T-helper 1 cell treated with Interleukin-12 subunit alpha and Interleukin-12 subunit beta and Interleukin-4 antibody, amounts not matched to agents 30 ng/mL and 1 ng/mL, for 36 hours (primary cell): ENCODE results near the gene PRSS50. TPM values are rescaled to one million over a fixed set of nuclear protein-coding genes. Genes with fewer than 3 reads are reported as not detected.

Source experiments
- intact Hi-C: fragments of 100-400 bp; cut with micrococcal nuclease; formaldehyde crosslinking; loops from one replicate; pipeline ENCODE4 v1.15.1; 2024
- total RNA-seq: library from RNA; stranded (reverse); gene quantifications from 2 replicates; pipeline ENCODE4 v1.2.3, GENCODE V29; 2022

The PRSS50 gene
- total RNA-seq, 1 donor from 2014 or later: not detected

DNA sequence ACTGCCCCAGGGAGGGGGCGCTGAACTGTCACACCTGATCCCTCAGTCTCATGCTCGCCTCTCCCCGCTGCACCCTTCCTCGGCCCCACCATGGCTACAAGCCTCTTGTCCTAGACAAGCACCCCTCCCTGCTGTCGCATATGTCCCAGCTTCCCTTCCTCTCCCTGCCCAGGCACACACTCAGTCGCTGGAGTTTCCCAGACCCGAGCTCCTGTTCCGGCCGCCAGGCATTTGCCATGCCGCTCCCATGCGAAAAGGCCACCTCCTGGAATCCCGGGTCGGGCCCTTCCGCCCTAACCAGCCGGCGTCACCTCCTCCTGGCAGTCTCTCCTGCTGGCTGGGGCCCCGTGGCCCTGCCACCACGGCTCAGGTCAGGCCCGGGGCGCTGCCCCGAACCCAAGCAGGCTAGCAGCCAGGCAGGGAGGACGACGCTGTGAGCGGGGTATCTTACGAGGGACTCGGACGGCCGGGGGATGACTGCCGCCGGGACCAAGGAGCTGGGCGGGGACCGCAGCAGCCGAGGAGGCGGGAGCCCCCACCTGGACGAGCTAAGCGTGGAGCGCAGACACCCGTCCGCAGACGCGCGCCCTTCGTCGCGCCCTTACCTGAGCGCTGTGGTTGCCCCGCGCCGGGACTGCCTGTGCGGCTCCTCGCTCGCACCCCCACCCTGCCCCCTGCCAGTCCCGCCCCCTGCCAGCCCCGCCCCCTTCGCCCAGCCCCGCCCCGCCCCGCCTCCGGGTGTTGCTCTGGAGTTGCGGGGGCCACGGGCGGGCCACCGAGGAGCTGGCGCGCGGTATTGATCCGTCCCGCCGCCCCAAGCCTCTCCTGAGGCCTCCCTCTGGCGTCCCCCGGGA is 24.4 kb downstream of the PRSS50 start, which contains the start of gene ALS2CL:
ALS2CL (minus strand) TSS at position 642 of the 854 bp plus-strand sequence. CDS start 4,239 bp downstream, outside the sequence.
- intact Hi-C loops: loop anchor here (1.0 kb wide), 1 partner anchor 119 kb away; no protein-coding TSS in a partner anchor

DNA sequence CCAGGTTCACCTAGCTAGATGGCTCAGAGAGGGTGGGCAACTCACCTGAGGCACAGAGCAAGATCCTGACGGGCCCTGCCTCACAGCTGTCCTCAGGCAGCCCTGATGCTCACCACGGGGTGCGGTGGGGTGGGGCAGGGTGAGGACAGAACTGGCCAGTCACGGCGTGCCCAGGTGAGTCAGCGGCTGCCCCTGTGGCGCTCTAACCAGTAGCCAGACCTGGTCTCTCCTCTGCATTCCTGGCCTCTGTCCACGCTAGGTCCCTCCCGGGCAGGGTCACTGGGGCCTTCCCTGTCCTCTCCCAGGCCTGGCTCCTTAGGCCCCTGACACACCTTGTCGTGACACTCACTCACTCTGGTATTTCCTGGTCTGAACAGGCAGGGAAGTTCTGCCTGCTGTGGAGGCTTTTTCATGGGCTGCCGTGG is 25.1 kb downstream of the PRSS50 start:
- intact Hi-C loops: no loop called here

DNA sequence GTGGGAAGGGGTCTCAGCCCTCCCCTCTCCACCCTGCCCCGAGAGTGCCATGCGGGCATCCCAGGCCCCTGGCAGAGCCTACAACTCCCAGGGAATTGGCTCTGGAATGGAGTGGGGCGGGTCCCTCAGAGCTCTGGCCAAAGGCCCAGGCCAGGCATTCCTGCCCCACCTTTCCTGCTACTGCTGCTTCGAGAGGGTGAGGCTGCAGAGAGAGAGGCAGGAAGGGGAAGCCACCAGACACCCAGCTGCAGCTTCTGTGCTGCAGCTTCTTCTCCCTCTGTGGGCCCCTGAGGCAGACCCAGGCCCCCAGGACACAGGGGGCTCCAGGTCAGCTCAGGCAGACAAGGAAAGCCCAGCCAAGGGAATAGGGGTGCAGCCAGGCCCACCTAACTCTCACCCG is 26.9 kb downstream of the PRSS50 start:
- intact Hi-C loops: no loop called here

- intact Hi-C loops: no loop called here
Observed at GRCh38 chr3:46685446-46685845, 32.2 kb downstream of the PRSS50 start.

DNA sequence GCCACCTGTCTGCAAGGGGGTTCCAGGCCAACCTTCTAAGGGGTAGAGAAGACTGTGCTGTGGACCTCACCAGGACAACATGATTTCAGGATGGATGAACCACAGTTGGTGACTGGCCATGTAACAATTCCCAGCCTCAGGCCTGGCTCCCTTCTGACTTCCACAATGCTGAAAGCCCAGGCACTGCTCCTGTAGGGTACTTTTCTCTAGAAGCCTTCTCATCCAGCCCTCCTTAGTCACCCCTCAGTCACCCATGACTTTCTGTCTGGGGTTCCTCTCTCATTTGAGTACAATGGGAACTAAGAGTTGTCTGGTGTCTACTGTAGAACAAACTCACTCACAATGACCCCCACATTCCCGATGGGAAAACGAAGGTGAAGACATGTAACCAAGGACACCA is 32.8 kb downstream of the PRSS50 start:
- intact Hi-C loops: no loop called here

DNA sequence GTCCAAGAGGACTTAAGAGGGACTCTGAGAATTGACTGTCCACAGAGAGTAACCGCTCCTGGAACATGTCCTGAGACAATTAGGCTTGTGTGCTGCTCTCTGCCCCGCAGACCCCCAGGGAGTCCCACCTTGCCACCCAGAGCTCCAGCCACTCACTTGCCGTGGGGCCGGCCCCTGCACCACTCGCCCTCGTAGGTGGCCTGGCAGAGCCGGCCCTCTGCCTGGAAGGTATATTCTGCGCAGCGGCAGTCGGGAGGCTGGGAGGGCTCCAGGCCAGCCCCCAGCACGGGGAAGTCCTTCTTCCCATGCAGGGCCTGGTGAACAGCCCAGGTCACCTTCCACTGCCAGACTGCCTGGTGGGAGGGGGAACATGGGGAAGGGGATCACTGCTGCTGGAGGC is 34.7 kb downstream of the PRSS50 start:
- intact Hi-C loops: no loop called here

DNA sequence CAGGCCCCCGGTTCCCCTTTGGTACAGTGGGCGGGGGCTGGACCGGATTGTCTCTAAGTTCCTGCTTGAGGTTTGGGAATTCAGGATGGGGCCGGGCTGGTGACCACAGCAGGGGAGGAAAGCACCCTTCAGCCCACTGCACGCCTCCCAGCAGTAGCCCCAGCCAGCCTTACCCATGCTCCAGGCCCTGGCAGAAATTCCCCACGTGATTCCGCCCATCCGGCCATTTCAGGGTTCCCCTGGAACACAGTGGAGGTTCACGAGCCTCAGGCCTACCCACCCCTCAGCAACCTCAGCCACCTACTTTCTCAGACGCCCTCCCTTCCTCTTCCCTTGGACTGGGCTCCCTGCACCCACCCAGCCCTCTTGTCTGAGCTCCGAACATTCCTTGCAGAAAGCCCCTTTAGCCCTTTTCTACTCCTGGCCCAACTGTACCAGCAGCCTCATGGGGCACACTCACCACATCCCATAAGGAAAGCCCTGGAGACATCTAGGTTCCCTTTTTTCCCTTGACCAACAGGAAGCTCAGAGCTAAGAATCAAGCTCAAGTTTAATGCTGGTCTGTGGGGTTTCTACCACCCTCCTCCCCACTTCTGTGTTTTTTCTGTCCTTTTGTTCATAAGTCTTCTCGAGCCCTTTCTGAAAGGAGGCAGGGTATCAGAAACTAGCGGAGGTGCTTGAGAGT is 35.7 kb downstream of the PRSS50 start:
- intact Hi-C loops: no loop called here

DNA sequence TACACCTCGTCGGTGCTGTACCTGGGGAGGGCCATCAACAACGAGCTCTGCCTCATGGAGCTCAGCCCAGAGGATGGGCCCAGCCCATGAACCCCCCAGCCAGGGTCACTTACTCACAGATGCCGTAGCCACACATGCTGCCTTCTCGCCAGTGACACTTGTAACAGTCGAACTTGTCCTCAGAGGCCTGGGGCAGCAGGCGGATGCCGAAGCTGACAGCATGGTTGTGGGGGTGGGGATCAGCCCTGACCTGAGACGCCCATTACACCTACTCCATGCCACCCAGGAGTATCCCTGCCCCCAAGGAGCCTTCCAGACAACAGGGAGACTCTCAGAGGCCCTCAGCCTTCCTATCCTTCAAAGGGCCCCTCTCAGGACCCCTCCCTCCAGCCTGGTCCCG is 36.3 kb downstream of the PRSS50 start:
- intact Hi-C loops: no loop called here

DNA sequence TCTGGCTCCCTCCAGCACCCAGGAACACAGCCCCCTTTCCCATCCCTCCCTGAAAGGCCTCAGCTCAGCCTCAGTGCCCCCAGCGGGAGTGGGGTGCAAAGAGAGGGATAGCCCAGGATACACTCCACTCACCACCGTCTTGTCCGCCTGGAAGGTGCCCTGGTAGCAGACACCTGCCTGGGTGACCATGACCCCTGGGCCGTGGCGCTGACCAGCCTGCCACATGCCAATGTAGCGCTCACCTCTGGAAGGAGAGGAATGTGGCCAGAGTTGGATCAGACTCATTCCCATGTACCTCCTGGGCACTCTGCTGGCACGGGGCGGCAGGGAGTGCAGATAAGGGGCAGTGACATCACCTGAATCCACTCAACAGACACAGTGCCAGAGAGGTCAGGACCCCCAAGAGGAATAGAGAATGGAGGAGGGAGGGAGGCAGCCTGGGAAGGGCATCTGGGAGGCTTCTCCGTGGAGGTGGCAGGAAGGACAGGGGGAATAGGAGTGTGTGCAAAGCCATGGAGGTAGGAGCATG is 37.3 kb downstream of the PRSS50 start:
- intact Hi-C loops: no loop called here

- intact Hi-C loops: no loop called here
Observed at GRCh38 chr3:46679681-46680080, 38.0 kb downstream of the PRSS50 start.

- intact Hi-C loops: no loop called here
Observed at GRCh38 chr3:46678280-46678679, 39.4 kb downstream of the PRSS50 start.

- intact Hi-C loops: no loop called here
Observed at GRCh38 chr3:46677411-46677726, 40.3 kb downstream of the PRSS50 start.

- intact Hi-C loops: no loop called here
Observed at GRCh38 chr3:46676601-46677410, 40.9 kb downstream of the PRSS50 start.

DNA sequence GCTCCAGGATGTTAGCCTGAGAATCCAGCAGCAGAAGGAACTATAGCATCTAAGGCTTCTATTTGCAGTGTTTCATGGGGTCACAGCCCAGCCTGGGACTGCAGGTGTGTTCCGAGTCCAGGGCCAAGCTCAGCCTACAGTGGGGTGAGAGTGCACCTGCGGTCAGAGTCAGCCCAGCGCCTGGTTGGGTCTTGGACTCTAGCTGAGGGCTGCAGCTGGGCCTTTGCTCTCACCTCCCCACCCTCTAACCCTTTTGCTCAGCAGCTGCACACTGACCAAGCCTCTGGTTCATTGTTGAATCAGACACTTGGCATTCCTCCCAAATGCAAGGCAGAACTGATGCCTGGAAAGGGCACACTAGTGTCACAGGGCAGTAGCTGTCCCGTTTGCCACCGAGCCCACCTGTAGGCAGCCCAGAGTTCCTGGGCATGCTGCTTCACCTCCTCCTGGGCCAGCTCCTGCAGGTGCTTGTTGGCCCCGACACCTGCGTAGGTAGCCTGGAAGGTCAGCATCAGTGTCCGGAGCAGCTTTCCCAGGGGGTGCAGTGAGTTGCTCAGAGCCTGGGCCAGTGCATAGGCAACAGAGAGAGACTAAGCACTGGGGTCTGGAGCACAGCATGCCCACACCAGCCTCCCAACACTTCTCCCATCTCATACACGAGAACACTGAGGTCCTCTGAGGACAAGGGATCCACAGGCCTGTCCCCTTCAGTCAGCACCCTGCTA is 41.7 kb downstream of the PRSS50 start:
- intact Hi-C loops: no loop called here

DNA sequence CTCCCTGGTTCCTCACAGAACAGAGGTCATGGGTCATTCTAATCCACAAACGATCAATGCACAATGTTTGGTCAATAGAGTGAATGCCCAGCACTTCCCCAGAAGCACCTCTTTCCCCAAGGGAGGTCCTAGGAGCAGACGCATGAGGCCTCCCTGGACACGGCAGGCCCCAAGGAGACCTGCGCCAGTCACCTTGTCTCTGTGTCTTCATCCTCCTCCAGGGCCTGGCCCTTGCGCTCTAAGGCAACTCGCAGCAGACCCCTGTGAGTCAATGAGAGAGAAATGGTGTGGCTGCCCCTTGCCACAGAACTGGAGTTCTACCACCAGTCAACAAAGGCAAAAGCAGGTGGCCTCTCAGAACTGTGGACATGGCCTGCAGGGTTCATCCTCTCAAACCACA is 42.2 kb downstream of the PRSS50 start:
- intact Hi-C loops: no loop called here

DNA sequence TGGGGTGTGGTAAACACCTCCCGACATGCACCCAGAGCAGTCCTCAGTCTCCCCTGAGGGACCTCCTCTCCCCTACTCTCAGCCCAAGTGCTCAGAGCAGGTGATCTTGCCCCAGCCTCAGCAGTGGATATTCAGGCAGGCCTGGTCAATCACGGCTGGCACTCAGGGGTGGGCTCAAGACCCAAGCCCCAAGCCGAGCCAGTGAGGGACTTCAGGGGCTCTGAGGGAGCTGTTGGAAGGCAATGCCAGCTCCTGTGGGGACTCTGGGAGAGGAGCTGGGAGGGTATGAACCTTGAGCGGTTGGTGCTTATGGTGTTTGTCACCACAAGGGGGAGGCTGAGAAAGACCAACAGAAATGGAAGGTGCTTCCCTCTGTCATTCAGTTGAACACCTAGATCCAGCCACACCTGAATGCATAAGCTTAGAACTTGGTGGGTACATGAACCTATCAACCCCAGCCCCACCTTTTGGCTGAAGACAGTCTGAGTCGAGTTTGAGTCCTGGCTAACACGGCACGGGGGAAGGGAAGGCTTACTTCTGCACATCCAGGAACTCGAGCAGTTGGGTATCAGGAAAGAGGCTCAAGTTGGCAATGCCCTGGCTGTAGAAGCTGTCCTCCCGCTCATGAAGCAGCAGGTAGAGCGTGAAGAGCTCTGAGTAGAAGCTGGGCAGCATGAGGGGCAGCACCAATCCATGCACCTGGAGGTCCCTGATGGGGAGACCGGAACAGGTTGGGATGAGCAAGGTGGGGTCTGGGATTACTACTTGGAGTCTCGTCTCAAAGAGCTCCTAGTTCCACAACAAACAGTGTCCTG is 43.4 kb downstream of the PRSS50 start:
- intact Hi-C loops: no loop called here

- intact Hi-C loops: no loop called here
Observed at GRCh38 chr3:46673151-46674030, 44.3 kb downstream of the PRSS50 start.

GRCh38 chr3:46672349-46672695 is 45.3 kb downstream of the PRSS50 start:
- intact Hi-C loops: no loop called here
